ENCODE measurements around the gene FUNDC1. TPM values are rescaled to one million over a fixed set of nuclear protein-coding genes. Genes with fewer than 3 reads are reported as not detected.
"Not testable (repeated sequence)": the region's sequence is repeated elsewhere in the genome, so short reads cannot be mapped to it uniquely, and the experiment has no call there.

FUNDC1 gene
- 28.8 TPM for total RNA-seq
- long read RNA-seq, transcript FUNDC1-201 (5 exons, 1,196 nt) = major isoform, 12 of 12 reads
- long read RNA-seq, partial matches to known transcripts = 0 of 12 reads
- long read RNA-seq, other reads (novel, unspliced or antisense) = 0 of 12 reads

- intact Hi-C loops (cut with DNase I) = loop anchor here (10.0 kb wide), 1 partner anchor 332 kb away; the partner anchor contains the start of gene KDM6A
- DNase-seq (ENCODE audit: low spot score) = peak; percentile 97
Observed at GRCh38 chrX:44542567-44543325, at the start of gene FUNDC1. Gene FUNDC1 (minus strand): TSS chrX:44542859. CDS start chrX:44542832, 27 bp downstream.

- intact Hi-C loops (cut with DNase I) = no loop called here
- no peak for DNase-seq (ENCODE audit: low spot score)
Observed at GRCh38 chrX:44585866-44586265, 43.2 kb upstream of the FUNDC1 start.

GRCh38 chrX:44580466-44580865, 37.8 kb upstream of the FUNDC1 start:
- DNase-seq (ENCODE audit: low spot score) = no peak
- intact Hi-C loops (cut with DNase I) = no loop called here

GRCh38 chrX:44572340-44572938, 29.8 kb upstream of the FUNDC1 start:
- intact Hi-C loops (cut with DNase I) = no loop called here

GRCh38 chrX:44570522-44570921, 27.9 kb upstream of the FUNDC1 start:
- intact Hi-C loops (cut with DNase I) = no loop called here
- DNase-seq (ENCODE audit: low spot score) = no peak

More at GRCh38 chrX:44572340-44572938, 29.8 kb upstream of the FUNDC1 start:
- DNase-seq (ENCODE audit: low spot score) = no peak

- DNase-seq (ENCODE audit: low spot score) = no peak
- intact Hi-C loops (cut with DNase I) = no loop called here
Observed at GRCh38 chrX:44569122-44569521, 26.5 kb upstream of the FUNDC1 start.

- intact Hi-C loops (cut with DNase I) = no loop called here
- DNase-seq (ENCODE audit: low spot score) = no peak
Observed at GRCh38 chrX:44568196-44568595, 25.5 kb upstream of the FUNDC1 start.

GRCh38 chrX:44561896-44562295, 19.2 kb upstream of the FUNDC1 start:
- DNase-seq (ENCODE audit: low spot score); intact Hi-C loops (cut with DNase I): not testable (repeated sequence)

GRCh38 chrX:44550563-44550962, 7.9 kb upstream of the FUNDC1 start:
- no peak for DNase-seq (ENCODE audit: low spot score)
- intact Hi-C loops (cut with DNase I) = no loop called here

- intact Hi-C loops (cut with DNase I) = loop anchor here (10.0 kb wide), 1 partner anchor 329 kb away; the partner anchor contains the start of gene KDM6A
- DNase-seq (ENCODE audit: low spot score) = not testable (repeated sequence)
Observed at GRCh38 chrX:44545454-44545853, 2.8 kb upstream of the FUNDC1 start.

- intact Hi-C loops (cut with DNase I) = loop anchor here (10.0 kb wide), 1 partner anchor 331 kb away; the partner anchor contains the start of gene KDM6A
- no peak for DNase-seq (ENCODE audit: low spot score)
Observed at GRCh38 chrX:44544036-44544435, 1.4 kb upstream of the FUNDC1 start.

GRCh38 chrX:44536198-44536597, 6.5 kb downstream of the FUNDC1 start:
- no peak for DNase-seq (ENCODE audit: low spot score)
- intact Hi-C loops (cut with DNase I) = no loop called here

- intact Hi-C loops (cut with DNase I) = no loop called here
- DNase-seq (ENCODE audit: low spot score) = no peak
Observed at GRCh38 chrX:44529310-44529709, 13.3 kb downstream of the FUNDC1 start.

- intact Hi-C loops (cut with DNase I) = no loop called here
- no peak for DNase-seq (ENCODE audit: low spot score)
Observed at GRCh38 chrX:44514272-44514671, 28.4 kb downstream of the FUNDC1 start.

- no peak for DNase-seq (ENCODE audit: low spot score)
- intact Hi-C loops (cut with DNase I) = no loop called here
Observed at GRCh38 chrX:44507292-44507691, 35.4 kb downstream of the FUNDC1 start.

- DNase-seq (ENCODE audit: low spot score) = no peak
- intact Hi-C loops (cut with DNase I) = no loop called here
Observed at GRCh38 chrX:44506678-44507077, 36.0 kb downstream of the FUNDC1 start.

- intact Hi-C loops (cut with DNase I) = no loop called here
- no peak for DNase-seq (ENCODE audit: low spot score)
Observed at GRCh38 chrX:44503560-44503959, 39.1 kb downstream of the FUNDC1 start.

GRCh38 chrX:44495091-44495490, 47.6 kb downstream of the FUNDC1 start:
- DNase-seq (ENCODE audit: low spot score) = no peak
- intact Hi-C loops (cut with DNase I) = no loop called here

- intact Hi-C loops (cut with DNase I) = no loop called here
- no peak for DNase-seq (ENCODE audit: low spot score)
Observed at GRCh38 chrX:44494357-44494756, 48.3 kb downstream of the FUNDC1 start.

- intact Hi-C loops (cut with DNase I) = no loop called here
- no peak for DNase-seq (ENCODE audit: low spot score)
Observed at GRCh38 chrX:44489515-44489914, 53.1 kb downstream of the FUNDC1 start.
